Upper lobe of left lung (tissue), 4 donors: ENCODE results near the gene MTURN.

Experiments
- POLR2A ChIP-seq, 4 donors: fragments of 450-650 bp; IDR thresholded peaks; one replicate each; pipeline ENCODE4 v1.5.1; 2016 to 2017; ENCODE audit warnings: antibody characterized with exemption in 4 of 4, mild to moderate bottlenecking in 2 of 4
- TF ChIP-seq, protein P1 (sequence below), 6 experiments: fragments of 450-650 bp in 4 of 6; fragments of 200-600 bp in 2 of 6; sonication (generic) in 2 of 6; IDR thresholded peaks; one replicate each; pipeline ENCODE4 v1.5.1; 2016 to 2019; ENCODE audit warnings: antibody characterized with exemption in 6 of 6

DNA sequence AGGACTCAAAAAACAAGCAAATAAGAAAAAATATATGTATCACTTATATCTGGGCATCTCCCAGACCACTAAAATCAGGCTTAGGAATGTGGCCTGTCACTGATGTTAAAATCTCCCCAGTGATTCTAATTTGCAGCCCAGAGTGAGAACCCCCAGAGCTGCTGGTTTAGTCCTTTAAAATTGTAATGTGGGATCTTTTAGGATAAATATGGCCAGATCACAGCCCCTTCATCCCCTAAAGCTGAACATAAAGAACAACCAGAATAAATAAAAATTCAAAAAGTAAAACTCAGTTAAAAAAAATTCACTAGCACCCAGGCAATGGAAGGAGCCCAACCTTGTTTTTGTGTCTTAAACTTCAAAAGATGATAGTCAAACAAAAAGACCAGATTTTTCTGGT, 46.4 kb upstream of the MTURN start:
- TF ChIP-seq, protein P1, sequence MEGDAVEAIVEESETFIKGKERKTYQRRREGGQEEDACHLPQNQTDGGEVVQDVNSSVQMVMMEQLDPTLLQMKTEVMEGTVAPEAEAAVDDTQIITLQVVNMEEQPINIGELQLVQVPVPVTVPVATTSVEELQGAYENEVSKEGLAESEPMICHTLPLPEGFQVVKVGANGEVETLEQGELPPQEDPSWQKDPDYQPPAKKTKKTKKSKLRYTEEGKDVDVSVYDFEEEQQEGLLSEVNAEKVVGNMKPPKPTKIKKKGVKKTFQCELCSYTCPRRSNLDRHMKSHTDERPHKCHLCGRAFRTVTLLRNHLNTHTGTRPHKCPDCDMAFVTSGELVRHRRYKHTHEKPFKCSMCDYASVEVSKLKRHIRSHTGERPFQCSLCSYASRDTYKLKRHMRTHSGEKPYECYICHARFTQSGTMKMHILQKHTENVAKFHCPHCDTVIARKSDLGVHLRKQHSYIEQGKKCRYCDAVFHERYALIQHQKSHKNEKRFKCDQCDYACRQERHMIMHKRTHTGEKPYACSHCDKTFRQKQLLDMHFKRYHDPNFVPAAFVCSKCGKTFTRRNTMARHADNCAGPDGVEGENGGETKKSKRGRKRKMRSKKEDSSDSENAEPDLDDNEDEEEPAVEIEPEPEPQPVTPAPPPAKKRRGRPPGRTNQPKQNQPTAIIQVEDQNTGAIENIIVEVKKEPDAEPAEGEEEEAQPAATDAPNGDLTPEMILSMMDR (IDR thresholded peaks at IDR 0.05) = no peak
- TF ChIP-seq POLR2A (IDR thresholded peaks at IDR 0.05) = no peak
